Left ventricle myocardium inferior (tissue), 1 donor: Measurements from ENCODE around the gene GPBP1. TPM values are rescaled to one million over a fixed set of nuclear protein-coding genes. Genes with fewer than 3 reads are reported as not detected.

Source experiments
- DNase-seq: peaks from one replicate; pipeline ENCODE4 v3.0.0-alpha.2; 2020
- H3K27ac ChIP-seq: fragments of 200-600 bp; replicated peaks from 2 replicates; pipeline ENCODE4 v1.8.0; 2021
- H3K27me3 ChIP-seq: fragments of 200-600 bp; 2 replicates; pipeline ENCODE4 v1.8.0; 2021; ENCODE audit warnings: low read depth
- H3K36me3 ChIP-seq: fragments of 200-600 bp; 2 replicates; pipeline ENCODE4 v1.8.0; 2021
- H3K4me1 ChIP-seq: fragments of 200-600 bp; 2 replicates; pipeline ENCODE4 v1.8.0; 2021
- H3K4me3 ChIP-seq: fragments of 200-600 bp; 2 replicates; pipeline ENCODE4 v1.8.0; 2021; ENCODE audit warnings: mild to moderate bottlenecking, moderate library complexity
- H3K9me3 ChIP-seq: fragments of 200-600 bp; replicated peaks from 2 replicates; pipeline ENCODE4 v1.8.0; 2021
- intact Hi-C: fragments of 100-400 bp; cut with micrococcal nuclease; formaldehyde crosslinking; loops from one replicate; pipeline ENCODE4 v1.11.0; 2022
- total RNA-seq: library from RNA; stranded (reverse); fragmentation: NEBNext Ultra II Directional; extraction: Animal tissue kit (Norgen Biotek cat#: 25700); gene quantifications from one replicate; pipeline ENCODE4 v1.2.1, GENCODE V29; 2021
- TF ChIP-seq, protein P1 (sequence below): fragments of 200-600 bp; IDR thresholded peaks from 2 replicates; pipeline ENCODE4 v1.8.0; 2021; ENCODE audit warnings: antibody characterized with exemption, mild to moderate bottlenecking, borderline replicate concordance
- donor health status: DM: no; HTN: yes; CAD: no; lungs with severe emphysema.

Gene GPBP1
- total RNA-seq, 1 donor from 2014 or later, result 47.4 TPM

GRCh38 chr5:57311251-57311650, 137.4 kb downstream of the GPBP1 start:
- Histone ChIP-seq H3K27me3 (no peaks in the 10 kb centered on the region), H3K36me3 (no peaks in the 10 kb centered on the region), H3K27ac (no peak overlapping the region), H3K4me1 (no peaks in the 10 kb centered on the region), H3K9me3 (peaks cover 16% of the 10 kb centered on the region), H3K4me3 (no peak overlapping the region)
- TF ChIP-seq, protein P1, sequence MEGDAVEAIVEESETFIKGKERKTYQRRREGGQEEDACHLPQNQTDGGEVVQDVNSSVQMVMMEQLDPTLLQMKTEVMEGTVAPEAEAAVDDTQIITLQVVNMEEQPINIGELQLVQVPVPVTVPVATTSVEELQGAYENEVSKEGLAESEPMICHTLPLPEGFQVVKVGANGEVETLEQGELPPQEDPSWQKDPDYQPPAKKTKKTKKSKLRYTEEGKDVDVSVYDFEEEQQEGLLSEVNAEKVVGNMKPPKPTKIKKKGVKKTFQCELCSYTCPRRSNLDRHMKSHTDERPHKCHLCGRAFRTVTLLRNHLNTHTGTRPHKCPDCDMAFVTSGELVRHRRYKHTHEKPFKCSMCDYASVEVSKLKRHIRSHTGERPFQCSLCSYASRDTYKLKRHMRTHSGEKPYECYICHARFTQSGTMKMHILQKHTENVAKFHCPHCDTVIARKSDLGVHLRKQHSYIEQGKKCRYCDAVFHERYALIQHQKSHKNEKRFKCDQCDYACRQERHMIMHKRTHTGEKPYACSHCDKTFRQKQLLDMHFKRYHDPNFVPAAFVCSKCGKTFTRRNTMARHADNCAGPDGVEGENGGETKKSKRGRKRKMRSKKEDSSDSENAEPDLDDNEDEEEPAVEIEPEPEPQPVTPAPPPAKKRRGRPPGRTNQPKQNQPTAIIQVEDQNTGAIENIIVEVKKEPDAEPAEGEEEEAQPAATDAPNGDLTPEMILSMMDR, result no peak
- intact Hi-C loops, result no loop called here
- DNase-seq, result no peak

DNA sequence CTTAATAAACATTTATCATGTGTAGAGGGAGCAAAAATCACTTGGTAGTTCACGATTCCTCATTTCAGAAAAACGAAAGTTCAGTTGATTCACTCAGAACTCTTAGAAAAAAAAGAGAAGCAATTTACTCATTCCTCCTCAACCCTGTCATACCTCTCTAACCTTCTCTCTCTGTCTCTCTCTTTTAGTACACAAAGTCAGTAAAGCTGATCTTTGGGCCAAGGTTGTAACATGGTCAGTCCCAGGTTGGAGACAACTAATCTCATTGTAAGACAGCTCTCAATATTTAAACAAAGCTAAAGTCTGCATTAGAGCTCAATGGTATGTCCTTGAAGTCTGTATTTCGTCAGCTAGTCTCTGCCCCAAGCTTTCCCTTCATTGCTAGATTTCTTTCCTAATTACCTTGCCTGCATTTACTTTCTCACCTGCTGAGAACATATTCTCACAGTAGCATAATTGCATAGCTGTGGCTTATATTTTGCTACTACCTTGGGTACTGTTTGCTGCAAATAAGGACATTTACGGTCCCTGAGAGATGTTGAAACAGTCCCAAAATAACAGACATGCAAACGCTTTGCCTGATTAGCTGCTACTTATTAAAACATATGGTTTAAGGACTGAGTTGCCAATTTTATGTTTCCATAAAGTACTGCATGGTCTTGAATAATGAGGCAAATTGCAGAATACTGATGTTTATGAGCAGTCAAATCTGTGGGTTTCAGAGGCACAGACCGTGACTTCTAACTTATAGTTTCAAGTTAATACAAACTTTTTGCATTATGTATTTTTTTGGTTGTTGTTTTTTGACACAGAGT, 138.3 kb downstream of the GPBP1 start:
- intact Hi-C loops, result no loop called here

DNA sequence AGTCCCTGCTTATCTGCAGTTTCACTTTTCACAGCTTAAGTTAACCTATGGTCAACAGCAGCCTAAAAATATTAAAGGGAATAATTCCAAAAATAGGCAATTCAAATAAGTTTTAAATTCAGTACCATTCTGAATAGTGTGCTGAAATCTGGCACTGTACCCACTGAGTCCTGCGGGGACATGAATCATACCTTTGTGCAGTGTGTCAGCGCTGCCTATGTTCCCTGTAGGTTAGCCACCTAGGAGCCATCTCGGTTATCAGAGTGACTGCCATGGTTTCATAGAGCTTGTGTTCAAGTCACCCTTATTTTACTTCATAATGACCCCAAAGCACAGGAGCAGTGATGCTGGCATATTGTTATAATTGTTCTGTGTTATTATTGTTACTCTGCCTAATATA, 139.9 kb downstream of the GPBP1 start:
- intact Hi-C loops, result no loop called here
- Histone ChIP-seq H3K4me3 (no peak overlapping the region), H3K9me3 (peaks cover 3% of the 10 kb centered on the region), H3K4me1 (peaks cover 7% of the 10 kb centered on the region), H3K27me3 (no peaks in the 10 kb centered on the region), H3K27ac (no peak overlapping the region), H3K36me3 (no peaks in the 10 kb centered on the region)
- TF ChIP-seq, protein P1, result no peak
- no peak for DNase-seq

More for the DNA sequence above, 138.3 kb downstream of the GPBP1 start:
- Histone ChIP-seq H3K4me1 (peaks cover 4% of the 10 kb centered on the region), H3K27me3 (no peaks in the 10 kb centered on the region), H3K36me3 (no peaks in the 10 kb centered on the region), H3K4me3 (no peak overlapping the region), H3K9me3 (peaks cover 7% of the 10 kb centered on the region), H3K27ac (no peak overlapping the region)
- TF ChIP-seq, protein P1, result no peak
- no peak for DNase-seq

Other genes starting within 250 kb of the GPBP1 start
- 13.4 TPM for gene MIER3, start 221.9 kb upstream of the GPBP1 start, total RNA-seq